Measurements from ENCODE around the gene BTNL3. TPM values are rescaled to one million over a fixed set of nuclear protein-coding genes. Genes with fewer than 3 reads are reported as not detected.

The BTNL3 gene
- total RNA-seq, 1 experiment from 2014 or later, result not detected

GRCh38 chr5:181035991-181036815 lies 47.6 kb downstream of the BTNL3 start:
- Histone ChIP-seq H3K9me2 (ENCODE audit: insufficient read depth) (no peaks in the 10 kb centered on the region), H3K4me2 (no peak overlapping the region), H2AFZ (no peak overlapping the region), H3K4me1 (replicated peaks; ENCODE audit: insufficient read depth) (no peaks in the 10 kb centered on the region), H3K9me3 (ENCODE audit: insufficient read depth, low read depth) (no peaks in the 10 kb centered on the region), H3F3A (ENCODE audit: insufficient read depth, low read depth) (no peaks in the 10 kb centered on the region), H3K79me2 (ENCODE audit: low read depth) (no peaks in the 10 kb centered on the region), H3K27ac (no peak overlapping the region), H3K27me3 (ENCODE audit: insufficient read depth, low read depth) (peaks cover 85% of the 10 kb centered on the region), H3K36me3 (ENCODE audit: low read depth) (no peaks in the 10 kb centered on the region), H4K20me1 (ENCODE audit: insufficient read depth) (no peaks in the 10 kb centered on the region), H3K4me3 (no peak overlapping the region)
- no peak for DNase-seq
- intact Hi-C loops (cut with micrococcal nuclease; ENCODE audit: unreplicated experiment), result no loop called here
- BruUV-seq (replicated peaks), result no TSS peak
- no peak for TF ChIP-seq CTCF (conservative IDR thresholded peaks at IDR 0.05)
- no peak for TF ChIP-seq EZH2 (IDR thresholded peaks at IDR 0.05; ENCODE audit: low read depth)
- ChIA-PET CTCF (no interaction called here), POLR2A (ENCODE audit: unreplicated experiment) (no interaction called here)

- intact Hi-C loops (cut with micrococcal nuclease; ENCODE audit: unreplicated experiment), result no loop called here
- POLR2A ChIA-PET (ENCODE audit: unreplicated experiment), result no interaction called here
Observed at GRCh38 chr5:181036816-181037364, 48.2 kb downstream of the BTNL3 start.

DNA sequence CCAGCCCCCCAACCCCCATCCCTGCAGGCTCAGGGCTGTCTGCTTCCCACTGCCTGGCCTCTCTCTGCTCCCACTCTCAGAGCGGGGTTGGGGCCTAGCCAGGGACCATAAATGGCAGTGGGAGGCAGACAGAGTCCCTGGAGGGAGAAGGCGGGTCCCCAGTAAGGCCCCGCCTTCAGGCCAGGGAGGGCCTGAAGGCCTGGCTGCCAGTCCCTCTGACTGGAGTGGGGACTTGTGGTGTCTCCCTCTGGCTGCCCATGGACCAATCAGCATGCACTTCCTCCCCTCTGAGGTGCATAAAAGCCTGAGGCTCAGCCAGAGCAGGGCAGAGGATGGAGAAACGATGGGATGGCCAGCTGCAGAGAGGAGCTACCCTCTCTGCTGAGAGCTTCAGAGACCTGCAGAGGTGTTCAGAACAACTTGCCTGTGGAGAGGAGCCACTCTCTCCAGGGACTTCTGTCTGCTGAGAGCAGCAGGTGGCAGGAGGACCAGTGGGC lies 48.8 kb downstream of the BTNL3 start:
- H3K4me3 ChIP-seq, result no peak overlapping the region
- no peaks in the 10 kb centered on the region for H3K36me3 ChIP-seq (ENCODE audit: low read depth)
- no peaks in the 10 kb centered on the region for H3K4me1 ChIP-seq (replicated peaks; ENCODE audit: insufficient read depth)
- no peaks in the 10 kb centered on the region for H4K20me1 ChIP-seq (ENCODE audit: insufficient read depth)
- TF ChIP-seq EZH2 (IDR thresholded peaks at IDR 0.05; ENCODE audit: low read depth), result no peak
- no peak for TF ChIP-seq CTCF (conservative IDR thresholded peaks at IDR 0.05)
- H2AFZ ChIP-seq, result no peak overlapping the region
- CTCF ChIA-PET, result no interaction called here
- no peaks in the 10 kb centered on the region for H3K9me3 ChIP-seq (ENCODE audit: insufficient read depth, low read depth)
- no peaks in the 10 kb centered on the region for H3K9me2 ChIP-seq (ENCODE audit: insufficient read depth)
- H3K27ac ChIP-seq, result no peak overlapping the region
- H3K79me2 ChIP-seq (ENCODE audit: low read depth), result no peaks in the 10 kb centered on the region
- BruUV-seq (replicated peaks), result no TSS peak
- POLR2A ChIA-PET (ENCODE audit: unreplicated experiment), result no interaction called here
- DNase-seq, result no peak
- peaks cover 98% of the 10 kb centered on the region for H3K27me3 ChIP-seq (ENCODE audit: insufficient read depth, low read depth)
- no peak overlapping the region for H3K4me2 ChIP-seq
- intact Hi-C loops (cut with micrococcal nuclease; ENCODE audit: unreplicated experiment), result no loop called here
- H3F3A ChIP-seq (ENCODE audit: insufficient read depth, low read depth), result no peaks in the 10 kb centered on the region

More at GRCh38 chr5:181036816-181037364, 48.2 kb downstream of the BTNL3 start:
- no peaks in the 10 kb centered on the region for H3K9me2 ChIP-seq (ENCODE audit: insufficient read depth)
- TF ChIP-seq CTCF (conservative IDR thresholded peaks at IDR 0.05) (no peak), EZH2 (IDR thresholded peaks at IDR 0.05; ENCODE audit: low read depth) (no peak)
- no peak for DNase-seq
- no peaks in the 10 kb centered on the region for H3K4me1 ChIP-seq (replicated peaks; ENCODE audit: insufficient read depth)
- H3K36me3 ChIP-seq (ENCODE audit: low read depth), result no peaks in the 10 kb centered on the region
- H3K4me3 ChIP-seq, result no peak overlapping the region
- no peak overlapping the region for H2AFZ ChIP-seq
- no peak overlapping the region for H3K27ac ChIP-seq
- H4K20me1 ChIP-seq (ENCODE audit: insufficient read depth), result no peaks in the 10 kb centered on the region
- H3K27me3 ChIP-seq (ENCODE audit: insufficient read depth, low read depth), result peaks cover 92% of the 10 kb centered on the region
- BruUV-seq (replicated peaks), result no TSS peak
- no peaks in the 10 kb centered on the region for H3K79me2 ChIP-seq (ENCODE audit: low read depth)
- H3F3A ChIP-seq (ENCODE audit: insufficient read depth, low read depth), result no peaks in the 10 kb centered on the region
- no peak overlapping the region for H3K4me2 ChIP-seq
- H3K9me3 ChIP-seq (ENCODE audit: insufficient read depth, low read depth), result no peaks in the 10 kb centered on the region
- CTCF ChIA-PET, result no interaction called here
